Type B pancreatic cell (in vitro differentiated cells): ENCODE data around the gene LTBP3. TPM values are rescaled to one million over a fixed set of nuclear protein-coding genes. Genes with fewer than 3 reads are reported as not detected.

Experiments
- DNase-seq: peaks from one replicate; pipeline ENCODE4 v3.0.0; 2021; ENCODE audit warnings: mixed read lengths; ENCODE audit not compliant: unreplicated experiment; ENCODE audit errors: extremely low spot score
- H3K27ac Mint-ChIP-seq: 2 replicates; pipeline ENCODE4 v1.8.0; 2021; ENCODE audit warnings: mild to moderate bottlenecking, mixed read lengths
- H3K27me3 Mint-ChIP-seq: 2 replicates; pipeline ENCODE4 v1.8.0; 2021; ENCODE audit warnings: mixed read lengths
- H3K36me3 Mint-ChIP-seq: 2 replicates; pipeline ENCODE4 v1.8.0; 2021; ENCODE audit warnings: mixed read lengths
- H3K4me1 Mint-ChIP-seq: one replicate; pipeline ENCODE4 v1.8.0; 2021; ENCODE audit warnings: mixed read lengths; ENCODE audit not compliant: unreplicated experiment
- H3K4me3 Mint-ChIP-seq: 2 replicates; pipeline ENCODE4 v1.8.0; 2021; ENCODE audit warnings: mild to moderate bottlenecking, mixed read lengths
- H3K9me3 Mint-ChIP-seq: 2 replicates; pipeline ENCODE4 v1.8.0; 2021; ENCODE audit warnings: mixed read lengths
- CTCF ChIP-seq: fragments of 200-600 bp; sonication (generic); conservative IDR thresholded peaks from 2 replicates; pipeline ENCODE4 v1.5.0; 2021; ENCODE audit warnings: antibody characterized with exemption, mild to moderate bottlenecking
- total RNA-seq: library from RNA; stranded (reverse); gene quantifications from 2 replicates; pipeline ENCODE4 v1.2.1, GENCODE V29; 2021; ENCODE audit warnings: low replicate concordance

LTBP3 gene
- total RNA-seq, 1 donor from 2014 or later, result 71.8 TPM

- Mint-ChIP-seq H3K4me1 (peaks cover 38% of the 10 kb centered on the region), H3K27me3 (peaks cover 50% of the 10 kb centered on the region), H3K4me3 (no peak overlapping the region), H3K27ac (no peak overlapping the region), H3K36me3 (peaks cover 37% of the 10 kb centered on the region), H3K9me3 (no peaks in the 10 kb centered on the region)
- no peak for TF ChIP-seq CTCF
- DNase-seq, result no peak
Observed at GRCh38 chr11:65503368-65503948, 54.7 kb downstream of the LTBP3 start.

GRCh38 chr11:65502555-65503367, 55.4 kb downstream of the LTBP3 start:
- Mint-ChIP-seq H3K4me3 (no peak overlapping the region), H3K4me1 (peaks cover 37% of the 10 kb centered on the region), H3K9me3 (no peaks in the 10 kb centered on the region), H3K27me3 (peaks cover 49% of the 10 kb centered on the region), H3K36me3 (peaks cover 37% of the 10 kb centered on the region), H3K27ac (no peak overlapping the region)
- TF ChIP-seq CTCF, result no peak
- no peak for DNase-seq

GRCh38 chr11:65502274-65502554, 55.9 kb downstream of the LTBP3 start:
- no peak for DNase-seq
- no peaks in the 10 kb centered on the region for H3K9me3 Mint-ChIP-seq
- TF ChIP-seq CTCF, result no peak
- peaks cover 33% of the 10 kb centered on the region for H3K4me1 Mint-ChIP-seq
- H3K4me3 Mint-ChIP-seq, result no peak overlapping the region
- peaks cover 33% of the 10 kb centered on the region for H3K36me3 Mint-ChIP-seq
- no peak overlapping the region for H3K27ac Mint-ChIP-seq
- peaks cover 43% of the 10 kb centered on the region for H3K27me3 Mint-ChIP-seq

- Mint-ChIP-seq H3K36me3 (peaks cover 32% of the 10 kb centered on the region), H3K4me3 (no peak overlapping the region), H3K27ac (no peak overlapping the region), H3K4me1 (peaks cover 34% of the 10 kb centered on the region), H3K9me3 (no peaks in the 10 kb centered on the region), H3K27me3 (peaks cover 38% of the 10 kb centered on the region)
- no peak for TF ChIP-seq CTCF
- no peak for DNase-seq
Observed at GRCh38 chr11:65501472-65502273, 56.5 kb downstream of the LTBP3 start.

GRCh38 chr11:65501186-65501471, 57.0 kb downstream of the LTBP3 start:
- no peak overlapping the region for H3K4me3 Mint-ChIP-seq
- no peaks in the 10 kb centered on the region for H3K9me3 Mint-ChIP-seq
- no peak overlapping the region for H3K27ac Mint-ChIP-seq
- H3K36me3 Mint-ChIP-seq, result peaks cover 27% of the 10 kb centered on the region
- H3K4me1 Mint-ChIP-seq, result peaks cover 37% of the 10 kb centered on the region
- DNase-seq, result no peak
- TF ChIP-seq CTCF, result no peak
- H3K27me3 Mint-ChIP-seq, result peaks cover 33% of the 10 kb centered on the region
